HepG2 (cell line): ENCODE measurements around the gene PRKCD. TPM values are rescaled to one million over a fixed set of nuclear protein-coding genes. Genes with fewer than 3 reads are reported as not detected.

ENCODE experiments used
- HHEX ChIP-seq: IDR thresholded peaks from 2 replicates; pipeline ENCODE4 v1.6.1; 2016; ENCODE audit warnings: control low read depth
- HNF1A ChIP-seq, 2 experiments: sonication (generic) in 1 of 2; formaldehyde crosslinking in 1 of 2; IDR thresholded peaks; 2 replicates each; pipeline versions ENCODE4 v1.4.0 to v1.6.1; 2016 to 2020; ENCODE audit warnings: borderline replicate concordance in 1 of 2, low read depth in 1 of 2, mild to moderate bottlenecking in 1 of 2, missing genetic modification reagents in 1 of 2
- HNF4A ChIP-seq: sonication (generic); formaldehyde crosslinking; IDR thresholded peaks from 2 replicates; pipeline ENCODE4 v1.4.0; 2020; ENCODE audit warnings: missing genetic modification reagents
- KMT2A ChIP-seq: sonication (generic); formaldehyde crosslinking; IDR thresholded peaks from 2 replicates; pipeline ENCODE4 v1.4.0; 2020; ENCODE audit warnings: missing genetic modification reagents
- NFIB ChIP-seq: sonication (generic); formaldehyde crosslinking; IDR thresholded peaks from 2 replicates; pipeline ENCODE4 v1.9.0; 2021; ENCODE audit warnings: missing genetic modification reagents, mild to moderate bottlenecking, borderline replicate concordance
- SALL1 ChIP-seq: sonication (generic); formaldehyde crosslinking; IDR thresholded peaks from 2 replicates; pipeline ENCODE4 v1.8.0; 2022; ENCODE audit warnings: mild to moderate bottlenecking, missing genetic modification reagents
- SALL2 ChIP-seq: sonication (generic); formaldehyde crosslinking; IDR thresholded peaks from 2 replicates; pipeline ENCODE4 v1.8.1; 2023; ENCODE audit warnings: mild to moderate bottlenecking, missing genetic modification reagents, inconsistent platforms
- SMARCC2 ChIP-seq: fragments of 450-650 bp; IDR thresholded peaks from 2 replicates; pipeline ENCODE4 v1.6.1; 2017; ENCODE audit warnings: antibody characterized with exemption, mild to moderate bottlenecking
- ZBTB38 ChIP-seq: sonication (generic); formaldehyde crosslinking; IDR thresholded peaks from 2 replicates; pipeline ENCODE4 v1.5.1; 2020; ENCODE audit warnings: mild to moderate bottlenecking, missing genetic modification reagents
- ZBTB7B ChIP-seq: sonication (generic); formaldehyde crosslinking; IDR thresholded peaks from 2 replicates; pipeline ENCODE4 v1.4.0; 2020; ENCODE audit warnings: missing genetic modification reagents
- ZHX2 ChIP-seq, 2 experiments: sonication (generic) in 1 of 2; formaldehyde crosslinking in 1 of 2; IDR thresholded peaks; 2 replicates each; pipeline versions ENCODE4 v1.6.1 to v1.9.0; 2014 to 2022; ENCODE audit warnings: antibody characterized with exemption in 1 of 2, borderline replicate concordance in 1 of 2, inconsistent platforms in 1 of 2, low read depth in 1 of 2, missing genetic modification reagents in 1 of 2
- ZNF574 ChIP-seq: sonication (generic); formaldehyde crosslinking; IDR thresholded peaks from 2 replicates; pipeline ENCODE4 v1.4.0; 2020; ENCODE audit warnings: missing genetic modification reagents
- ZNF792 ChIP-seq: IDR thresholded peaks from 2 replicates; pipeline ENCODE4 v1.6.1; 2016
- ZZZ3 ChIP-seq: sonication (generic); formaldehyde crosslinking; IDR thresholded peaks from 2 replicates; pipeline ENCODE4 v1.4.0; 2020; ENCODE audit warnings: missing genetic modification reagents, mild to moderate bottlenecking, borderline replicate concordance
- polyA plus RNA-seq, 8 experiments: library from polyadenylated mRNA; depleted of rRNA in 3 of 8; stranded (reverse) in 7 of 8; unstranded in 1 of 8; fragments of >200 nt; fragmentation: Illumina TruSeq in 4 of 8; extraction: Trizol in 4 of 8; gene quantifications; 2 replicates each; pipeline versions ENCODE4 v1.2.1 to v1.2.3, GENCODE V29; 2011 to 2016; ENCODE audit warnings: low read depth in 4 of 8, missing spikeins in 1 of 8, mixed read lengths in 1 of 8; ENCODE audit not compliant: insufficient read depth in 1 of 8
- total RNA-seq, 5 experiments: library from RNA; depleted of rRNA; stranded (reverse); fragments of >200 nt; fragmentation: Illumina TruSeq; extraction: Trizol; gene quantifications; 2 replicates each; pipeline ENCODE4 v1.2.3, GENCODE V29; 2016; ENCODE audit warnings: low read depth in 1 of 5

The PRKCD gene
- total and polyA plus RNA-seq, 2 of the 13 experiments (the other 11 are each of a cell fraction or from before 2014, with no cell fraction given): 1.6 to 40.7 TPM

GRCh38 chr3:53159156-53160060 lies 1.6 kb upstream of the PRKCD start (continued):
- TF ChIP-seq HNF4A (CRISPR knock-in tag) (peak; percentile 87), KMT2A (CRISPR knock-in tag) (no peak), HNF1A (IDR thresholded peaks at IDR 0.05; ENCODE audit: low read depth) (no peak), HNF1A (CRISPR knock-in tag; IDR thresholded peaks at IDR 0.05; ENCODE audit: borderline replicate concordance) (peak; percentile 31; the same call in 1 of the 2 replicates), ZNF574 (CRISPR knock-in tag) (no peak), ZZZ3 (CRISPR knock-in tag) (no peak), ZBTB38 (CRISPR knock-in tag) (peak; percentile 11; the same call in 1 of the 2 replicates), SMARCC2 (no peak), HHEX (no peak; the same call in 1 of the 2 replicates), SALL2 (CRISPR knock-in tag) (no peak), ZBTB7B (CRISPR knock-in tag) (0 out of 2 replicates have a peak, but pooled peaks have one; percentile 38), ZNF792 (CRISPR knock-in tag) (no peak), SALL1 (CRISPR knock-in tag) (peak; percentile 36), NFIB (no peak), ZHX2 (IDR thresholded peaks at IDR 0.05; ENCODE audit: low read depth) (0 out of 2 replicates have a peak, but pooled peaks have one; percentile 36), ZHX2 (CRISPR knock-in tag; IDR thresholded peaks at IDR 0.05; ENCODE audit: borderline replicate concordance) (no peak)
